Measurements from ENCODE around the gene RASGEF1C. TPM values are rescaled to one million over a fixed set of nuclear protein-coding genes. Genes with fewer than 3 reads are reported as not detected.

The RASGEF1C gene
- total and polyA plus RNA-seq, 4 donors: 0.09 to 0.10 TPM; not detected in 2

DNA sequence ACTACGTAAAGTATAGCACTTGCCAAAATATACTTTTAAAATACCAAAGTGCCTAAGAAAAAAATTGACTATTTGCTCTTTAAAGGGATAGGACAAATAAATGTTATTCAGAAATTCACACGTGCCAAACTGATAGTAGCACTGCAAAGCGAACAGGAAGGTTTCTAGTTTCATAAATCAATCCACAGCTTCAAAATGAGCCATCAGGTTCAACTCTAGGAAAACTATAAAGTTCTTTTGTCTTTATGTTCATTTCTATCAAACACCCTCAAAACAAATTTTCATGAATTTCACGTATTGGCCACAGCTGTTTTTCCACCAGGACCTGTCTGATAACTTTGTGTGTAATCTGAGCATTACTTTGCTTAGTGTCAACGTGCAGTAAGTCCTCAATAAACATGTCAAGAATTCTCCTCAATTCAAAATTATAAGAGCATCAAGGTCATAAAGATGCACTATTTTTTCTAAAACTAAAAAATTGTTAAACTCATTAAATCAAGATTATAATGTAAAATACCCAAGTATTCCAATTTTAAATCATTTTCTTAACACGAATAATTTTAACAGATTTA is 140.4 kb downstream of the RASGEF1C start (continued):
- TF ChIP-seq RAD21 (IDR thresholded peaks at IDR 0.05) (no peak), FOXA1 (IDR thresholded peaks at IDR 0.05) (no peak), YY1 (IDR thresholded peaks at IDR 0.05) (no peak), SP1 (IDR thresholded peaks at IDR 0.05) (no peak), TAF1 (conservative IDR thresholded peaks at IDR 0.05) (no peak), HNF4A (conservative IDR thresholded peaks at IDR 0.05) (no peak), EGR1 (IDR thresholded peaks at IDR 0.05; ENCODE audit: low read depth in 2 of 2) (no peak), HNF4G (IDR thresholded peaks at IDR 0.05) (no peak)
- TF ChIP-seq, protein P1, sequence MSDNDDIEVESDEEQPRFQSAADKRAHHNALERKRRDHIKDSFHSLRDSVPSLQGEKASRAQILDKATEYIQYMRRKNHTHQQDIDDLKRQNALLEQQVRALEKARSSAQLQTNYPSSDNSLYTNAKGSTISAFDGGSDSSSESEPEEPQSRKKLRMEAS (IDR thresholded peaks at IDR 0.05): no peak

DNA sequence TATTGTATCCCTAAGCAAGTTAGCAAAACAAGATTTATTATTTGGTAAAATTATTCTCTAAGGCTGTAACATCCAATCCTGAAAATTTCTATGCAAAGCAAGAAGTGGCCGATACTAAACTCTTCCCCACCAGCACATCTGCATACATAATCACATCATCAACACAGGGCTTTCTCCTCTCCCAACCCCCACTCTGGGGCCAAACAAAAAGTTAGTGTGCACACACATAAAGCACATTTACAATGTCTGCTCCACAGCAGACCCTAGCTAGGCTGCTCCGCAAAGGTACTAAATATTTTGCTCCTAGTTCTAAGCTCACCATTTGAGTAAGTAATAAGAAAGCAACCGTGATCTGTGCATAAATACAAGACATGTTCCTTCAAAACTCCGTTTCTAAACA is 141.0 kb downstream of the RASGEF1C start:
- H3K36me3 ChIP-seq (ENCODE audit: control insufficient read depth in 4 of 4, insufficient read depth in 3 of 4, low read depth in 1 of 4, low read length in 3 of 4): no peaks in the 10 kb centered on the region
- TF ChIP-seq RXRA (IDR thresholded peaks at IDR 0.05) (no peak), ZBTB33 (IDR thresholded peaks at IDR 0.05) (no peak), FOXA1 (IDR thresholded peaks at IDR 0.05) (no peak), TAF1 (conservative IDR thresholded peaks at IDR 0.05) (no peak), REST (IDR thresholded peaks at IDR 0.05) (no peak), HNF4G (IDR thresholded peaks at IDR 0.05) (no peak), HNF4A (conservative IDR thresholded peaks at IDR 0.05) (no peak)
- peak overlapping the region in 1 of 2 donors; percentile 16 for H3K9ac ChIP-seq (ENCODE audit: low read depth in 1 of 2, low read length in 2 of 2)
- H3K4me3 ChIP-seq (ENCODE audit: low read depth in 1 of 3, low read length in 3 of 3): no peak overlapping the region
- peaks cover 3 to 45% (median 25%) of the 10 kb centered on the region in 4 donors for H3K4me1 ChIP-seq (ENCODE audit: control insufficient read depth in 4 of 4, insufficient read depth in 4 of 4, low read length in 3 of 4)
- no peak for DNase-seq (ENCODE audit: low spot score)
- 77% methylated on average over 4 of the region's 4 CpGs for WGBS
- H3K27me3 ChIP-seq (ENCODE audit: control insufficient read depth in 4 of 4, insufficient read depth in 4 of 4, low read length in 3 of 4): no peaks in the 10 kb centered on the region
- no peaks in the 10 kb centered on the region for H3K9me3 ChIP-seq (ENCODE audit: control insufficient read depth in 4 of 4, low read length in 3 of 4)
- H3K27ac ChIP-seq (ENCODE audit: low read depth in 1 of 2, low read length in 2 of 2): no peak overlapping the region

DNA sequence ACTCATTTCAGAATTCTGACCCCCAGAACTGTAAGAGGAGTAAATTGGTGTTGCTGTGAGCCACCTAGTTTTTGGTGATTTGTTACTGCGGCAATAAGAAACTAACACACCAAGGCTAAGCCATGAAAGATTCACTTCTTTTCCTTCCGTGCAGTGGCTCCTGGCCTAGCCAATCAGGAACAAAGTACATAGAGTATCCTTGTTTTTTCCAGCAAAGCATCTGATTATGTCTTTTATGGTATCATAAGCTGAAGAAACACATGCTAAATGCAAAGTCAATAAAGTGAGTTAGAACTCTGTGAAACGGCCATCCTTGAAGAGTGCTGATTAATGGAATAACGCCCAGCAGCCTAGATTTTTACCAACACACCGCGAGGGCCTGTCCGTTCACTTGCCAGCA is 148.8 kb downstream of the RASGEF1C start:
- peaks cover 0 to 6% (median 6%) of the 10 kb centered on the region in 4 donors for H3K4me1 ChIP-seq (ENCODE audit: control insufficient read depth in 4 of 4, insufficient read depth in 4 of 4, low read length in 3 of 4)
- no peaks in the 10 kb centered on the region for H3K9me3 ChIP-seq (ENCODE audit: control insufficient read depth in 4 of 4, low read length in 3 of 4)
- no peak for DNase-seq (ENCODE audit: low spot score)
- no peak overlapping the region for H3K9ac ChIP-seq (ENCODE audit: low read depth in 1 of 2, low read length in 2 of 2)
- H3K36me3 ChIP-seq (ENCODE audit: control insufficient read depth in 4 of 4, insufficient read depth in 3 of 4, low read depth in 1 of 4, low read length in 3 of 4): no peaks in the 10 kb centered on the region
- no peaks in the 10 kb centered on the region for H3K27me3 ChIP-seq (ENCODE audit: control insufficient read depth in 4 of 4, insufficient read depth in 4 of 4, low read length in 3 of 4)
- H3K4me3 ChIP-seq (ENCODE audit: low read depth in 1 of 3, low read length in 3 of 3): no peak overlapping the region
- WGBS: 96% methylated on average over 7 of the region's 7 CpGs
- H3K27ac ChIP-seq (ENCODE audit: low read depth in 1 of 2, low read length in 2 of 2): no peak overlapping the region
- TF ChIP-seq, protein P2, sequence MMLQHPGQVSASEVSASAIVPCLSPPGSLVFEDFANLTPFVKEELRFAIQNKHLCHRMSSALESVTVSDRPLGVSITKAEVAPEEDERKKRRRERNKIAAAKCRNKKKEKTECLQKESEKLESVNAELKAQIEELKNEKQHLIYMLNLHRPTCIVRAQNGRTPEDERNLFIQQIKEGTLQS (IDR thresholded peaks at IDR 0.05): no peak
- TF ChIP-seq REST (IDR thresholded peaks at IDR 0.05) (no peak), FOXA1 (IDR thresholded peaks at IDR 0.05) (no peak), GABPA (IDR thresholded peaks at IDR 0.05 in 1 of 2, conservative IDR thresholded peaks at IDR 0.05 in 1 of 2) (no peak), SP1 (IDR thresholded peaks at IDR 0.05) (no peak), EGR1 (IDR thresholded peaks at IDR 0.05; ENCODE audit: low read depth in 2 of 2) (no peak), HNF4G (IDR thresholded peaks at IDR 0.05) (no peak), ZBTB33 (IDR thresholded peaks at IDR 0.05) (no peak), RAD21 (IDR thresholded peaks at IDR 0.05) (no peak), TAF1 (conservative IDR thresholded peaks at IDR 0.05) (no peak), JUND (IDR thresholded peaks at IDR 0.05) (no peak), HNF4A (conservative IDR thresholded peaks at IDR 0.05) (no peak), NR2F2 (IDR thresholded peaks at IDR 0.05) (no peak), FOXA2 (IDR thresholded peaks at IDR 0.05) (no peak)
- TF ChIP-seq, protein P1 (IDR thresholded peaks at IDR 0.05): no peak

Data from liver (tissue), 9 donors.